ENCODE measurements around the gene GFI1B.

The GFI1B gene

DNA sequence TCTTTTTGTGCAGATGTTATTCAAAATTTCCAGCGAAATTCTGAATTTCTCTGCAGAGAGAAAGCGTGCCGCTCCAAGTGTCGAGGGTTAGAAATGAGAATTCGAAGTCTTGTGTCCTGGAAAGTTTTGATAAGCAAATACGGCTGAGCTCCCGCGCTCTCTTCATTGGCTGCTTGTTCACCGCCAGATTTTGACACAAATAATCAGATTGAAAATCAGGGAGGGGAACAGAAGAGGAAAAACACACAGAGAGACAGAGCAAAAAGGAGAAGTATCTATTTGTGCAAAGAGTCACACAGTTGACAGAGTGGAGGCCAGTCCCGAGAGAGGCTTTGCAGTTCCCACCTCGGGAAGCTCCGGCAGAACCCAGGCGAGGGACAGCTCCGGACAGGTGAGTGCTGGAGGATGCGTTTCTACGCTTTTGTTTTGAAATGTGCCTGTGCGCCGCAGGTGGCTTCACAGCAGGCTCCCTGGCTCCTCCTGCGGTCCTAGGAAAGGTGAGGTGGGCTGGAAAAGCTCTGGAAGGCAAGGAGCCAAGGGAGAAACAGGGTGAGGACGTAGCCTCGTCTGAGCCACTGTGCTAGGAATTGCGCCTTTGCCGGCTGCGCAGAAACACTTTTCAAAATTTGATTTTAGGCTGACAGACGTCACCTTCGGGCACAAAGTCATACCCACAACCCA lies at the start of gene GFI1B:
Gene GFI1B (plus strand): TSS at position 244 of the 681 bp plus-strand sequence. CDS start 7,985 bp downstream, outside the sequence.
- H3K27ac ChIP-seq: no peak within 1 kb of the TSS
- peaks cover 30 to 44% (median 42%) of the 10 kb centered on the region in 11 experiments for H3K27me3 ChIP-seq
- TF ChIP-seq Cebpa-rat (IDR thresholded peaks at IDR 0.05): no peak
- peaks cover 0 to 6% (median 0%) of the 10 kb centered on the region in 11 experiments; a peak in 2 of 22 replicates for H4K20me1 ChIP-seq
- peaks cover 31 to 45% (median 40%) of the 10 kb centered on the region in 10 experiments for H3K4me1 ChIP-seq
- peak within 1 kb of the TSS in 2 of 11 experiments; percentile 29 to 32; a peak in 1 of 22 replicates for H3K9ac ChIP-seq
- H3K36me3 ChIP-seq: no peaks in the 10 kb centered on the region
- peak within 1 kb of the TSS; percentile 43 to 89 (median 67) for H3K4me2 ChIP-seq
- no peaks in the 10 kb centered on the region for H3K9me3 ChIP-seq (replicated peaks in 1 of 11)
- H3K4me3 ChIP-seq: peak within 1 kb of the TSS in 3 of 10 experiments; percentile 4 to 15 (median 10); a peak in 2 of 20 replicates

- TF ChIP-seq Cebpa-rat (IDR thresholded peaks at IDR 0.05): no peak
- no peak overlapping the region for H3K9ac ChIP-seq
- H3K4me2 ChIP-seq: no peak overlapping the region
- peaks cover 79 to 91% (median 85%) of the 10 kb centered on the region in 11 experiments for H3K36me3 ChIP-seq
- no peak overlapping the region for H3K4me3 ChIP-seq
- no peak overlapping the region for H3K27ac ChIP-seq
- no peaks in the 10 kb centered on the region for H3K9me3 ChIP-seq (replicated peaks in 1 of 11)
- H4K20me1 ChIP-seq: peaks cover 0 to 25% (median 19%) of the 10 kb centered on the region in 11 experiments; a peak in 13 of 22 replicates
- no peaks in the 10 kb centered on the region for H3K27me3 ChIP-seq
- no peaks in the 10 kb centered on the region for H3K4me1 ChIP-seq
Observed at GRCh38 chr9:132931178-132931735, 47.2 kb upstream of the GFI1B start.

DNA sequence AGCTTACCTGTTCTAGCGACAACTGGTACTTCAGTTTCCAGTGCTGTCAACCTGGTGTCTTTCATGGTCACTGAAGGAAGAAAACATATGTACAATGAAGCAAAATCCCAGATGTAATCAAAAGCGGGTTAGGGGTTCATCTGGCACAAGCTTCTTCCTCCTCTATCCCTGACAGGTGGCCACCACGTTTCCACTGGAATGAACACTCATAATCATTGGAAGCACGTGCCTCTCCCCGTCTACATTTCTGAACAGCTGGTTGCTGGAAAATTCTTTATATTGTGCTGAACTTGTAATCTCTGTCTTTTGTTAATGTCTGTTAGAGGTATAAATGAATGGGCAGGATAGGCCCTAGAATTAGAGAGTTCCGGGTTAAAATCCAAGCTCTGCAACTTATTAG lies 43.5 kb upstream of the GFI1B start:
- H3K27me3 ChIP-seq: no peaks in the 10 kb centered on the region
- H3K9me3 ChIP-seq (replicated peaks in 1 of 11): no peaks in the 10 kb centered on the region
- H3K4me1 ChIP-seq: peaks cover 0 to 14% (median 0%) of the 10 kb centered on the region in 10 experiments; a peak in 8 of 20 replicates
- H3K27ac ChIP-seq: no peak overlapping the region
- no peak overlapping the region for H3K4me3 ChIP-seq
- no peak overlapping the region for H3K9ac ChIP-seq
- H3K36me3 ChIP-seq: peaks cover 43 to 62% (median 51%) of the 10 kb centered on the region in 11 experiments
- peaks cover 5 to 58% (median 34%) of the 10 kb centered on the region in 11 experiments; a peak in 17 of 22 replicates for H4K20me1 ChIP-seq
- TF ChIP-seq Cebpa-rat (IDR thresholded peaks at IDR 0.05): no peak
- H3K4me2 ChIP-seq: no peak overlapping the region

GRCh38 chr9:132937463-132937901 lies 41.0 kb upstream of the GFI1B start:
- no peak for TF ChIP-seq Cebpa-rat (IDR thresholded peaks at IDR 0.05)
- peaks cover 17 to 82% (median 37%) of the 10 kb centered on the region in 11 experiments; a peak in 18 of 22 replicates for H4K20me1 ChIP-seq
- H3K4me2 ChIP-seq: peak overlapping the region in 4 of 11 experiments; percentile 3 to 29 (median 13); a peak in 6 of 22 replicates

GRCh38 chr9:132939169-132939568 lies 39.3 kb upstream of the GFI1B start:
- peaks cover 7 to 24% (median 16%) of the 10 kb centered on the region in 11 experiments for H3K36me3 ChIP-seq
- H4K20me1 ChIP-seq: peaks cover 18 to 92% (median 37%) of the 10 kb centered on the region in 11 experiments; a peak in 19 of 22 replicates
- no peaks in the 10 kb centered on the region for H3K9me3 ChIP-seq (replicated peaks in 1 of 11)
- H3K4me1 ChIP-seq: peaks cover 20 to 38% (median 26%) of the 10 kb centered on the region in 10 experiments
- no peak overlapping the region for H3K4me2 ChIP-seq
- H3K9ac ChIP-seq: no peak overlapping the region
- H3K4me3 ChIP-seq: no peak overlapping the region
- TF ChIP-seq Cebpa-rat (IDR thresholded peaks at IDR 0.05): no peak
- H3K27me3 ChIP-seq: no peaks in the 10 kb centered on the region
- no peak overlapping the region for H3K27ac ChIP-seq

More at GRCh38 chr9:132937463-132937901, 41.0 kb upstream of the GFI1B start:
- peaks cover 8 to 27% (median 12%) of the 10 kb centered on the region in 10 experiments for H3K4me1 ChIP-seq
- H3K27ac ChIP-seq: no peak overlapping the region
- no peaks in the 10 kb centered on the region for H3K9me3 ChIP-seq (replicated peaks in 1 of 11)
- no peak overlapping the region for H3K4me3 ChIP-seq
- peaks cover 22 to 41% (median 32%) of the 10 kb centered on the region in 11 experiments for H3K36me3 ChIP-seq
- no peaks in the 10 kb centered on the region for H3K27me3 ChIP-seq
- no peak overlapping the region for H3K9ac ChIP-seq

GRCh38 chr9:132942541-132943182 lies 35.8 kb upstream of the GFI1B start:
- Histone ChIP-seq H3K27ac (peak overlapping the region in 1 of 11 experiments; percentile 99; a peak in 1 of 22 replicates), H3K9ac (peak overlapping the region; percentile 91 to 99 (median 96); a peak in 16 of 22 replicates), H3K27me3 (no peaks in the 10 kb centered on the region), H3K9me3 (replicated peaks in 1 of 11) (no peaks in the 10 kb centered on the region), H3K36me3 (peaks cover 0 to 14% (median 3%) of the 10 kb centered on the region in 11 experiments; a peak in 2 of 22 replicates), H3K4me3 (peak overlapping the region; percentile 91 to 100 (median 100); a peak in 16 of 20 replicates), H3K4me2 (peak overlapping the region; percentile 79 to 100 (median 95)), H4K20me1 (peaks cover 0 to 58% (median 16%) of the 10 kb centered on the region in 11 experiments; a peak in 15 of 22 replicates), H3K4me1 (peaks cover 26 to 36% (median 30%) of the 10 kb centered on the region in 10 experiments)
- TF ChIP-seq Cebpa-rat (IDR thresholded peaks at IDR 0.05): no peak

DNA sequence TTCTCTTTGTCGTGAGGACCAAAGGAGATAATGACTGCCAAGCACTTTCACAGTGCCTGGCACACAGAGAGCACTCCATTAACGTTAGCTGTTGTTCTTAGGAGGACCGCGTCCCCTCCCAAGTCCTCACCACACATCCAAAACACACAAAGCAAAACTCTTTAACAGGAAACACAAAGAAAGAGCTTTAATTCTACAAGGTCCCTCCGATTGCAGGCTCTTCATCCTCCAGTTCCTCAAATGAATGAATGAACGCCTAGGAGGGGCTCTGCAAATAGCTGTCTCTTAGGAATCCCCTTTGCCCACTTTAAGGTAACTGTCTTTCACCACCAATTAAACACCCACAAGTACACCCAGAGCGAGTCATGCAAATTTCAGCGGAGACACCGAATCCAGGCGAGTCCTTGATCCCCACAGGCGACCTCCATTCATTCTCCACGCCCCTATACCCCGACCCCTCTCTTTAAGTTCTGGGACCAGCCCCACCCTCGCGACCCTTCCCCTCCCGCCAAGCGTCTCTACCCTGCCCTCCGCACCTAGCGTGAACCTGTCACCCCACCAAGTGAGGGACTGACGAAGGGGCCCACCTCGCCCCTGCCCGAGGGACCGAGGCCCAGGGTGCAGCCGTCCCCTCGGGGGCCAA lies 34.7 kb upstream of the GFI1B start:
- Histone ChIP-seq H3K36me3 (peaks cover 0 to 9% (median 1%) of the 10 kb centered on the region in 11 experiments; a peak in 2 of 22 replicates), H3K9me3 (replicated peaks in 1 of 11) (no peaks in the 10 kb centered on the region), H3K27ac (peak overlapping the region; percentile 93 to 100 (median 98)), H3K4me1 (peaks cover 24 to 34% (median 30%) of the 10 kb centered on the region in 10 experiments), H3K27me3 (no peaks in the 10 kb centered on the region), H4K20me1 (peaks cover 0 to 49% (median 16%) of the 10 kb centered on the region in 11 experiments; a peak in 11 of 22 replicates), H3K4me2 (peak overlapping the region; percentile 79 to 100 (median 95)), H3K9ac (peak overlapping the region; percentile 91 to 99 (median 96)), H3K4me3 (peak overlapping the region; percentile 91 to 100 (median 100))
- TF ChIP-seq Cebpa-rat (IDR thresholded peaks at IDR 0.05): no peak

Measured in BLaER1 treated with 17β-estradiol and CSF1 and Interleukin-3, amounts not matched to agents 10 nM and 100 nM (cell line).